Osteoblast (primary cell): ENCODE measurements around the gene IPO13. TPM values are rescaled to one million over a fixed set of nuclear protein-coding genes. Genes with fewer than 3 reads are reported as not detected.

Source experiments
- DNase-seq: peaks from one replicate; pipeline ENCODE4 v3.0.0; 2011; ENCODE audit warnings: low spot score, mixed read lengths; ENCODE audit not compliant: insufficient read length; ENCODE audit errors: missing footprints
- H2AFZ ChIP-seq: 2 replicates; pipeline ENCODE4 v1.6.0; 2011; ENCODE audit warnings: mild to moderate bottlenecking, low read length
- H3K27ac ChIP-seq: 2 replicates; pipeline ENCODE4 v1.5.1; 2011; ENCODE audit warnings: mild to moderate bottlenecking, low read depth, low read length, moderate library complexity
- H3K27me3 ChIP-seq: 2 replicates; pipeline ENCODE4 v1.6.0; 2012; ENCODE audit warnings: mild to moderate bottlenecking, control low read depth, inconsistent platforms, low read length, moderate library complexity; ENCODE audit not compliant: insufficient read depth
- H3K36me3 ChIP-seq: 2 replicates; pipeline ENCODE4 v1.5.1; 2011; ENCODE audit warnings: mild to moderate bottlenecking, low read length, control low read depth, moderate library complexity; ENCODE audit not compliant: insufficient read depth
- H3K4me1 ChIP-seq: 2 replicates; pipeline ENCODE4 v1.5.1; 2011; ENCODE audit warnings: mild to moderate bottlenecking, low read length, control low read depth, moderate library complexity; ENCODE audit not compliant: insufficient read depth
- H3K4me2 ChIP-seq: 2 replicates; pipeline ENCODE4 v1.6.0; 2011; ENCODE audit warnings: mild to moderate bottlenecking, low read length; ENCODE audit not compliant: insufficient read depth
- H3K4me3 ChIP-seq: fragments of 200-600 bp; sonication (generic); 3 replicates; pipeline ENCODE4 v1.5.1; 2012; ENCODE audit warnings: mild to moderate bottlenecking, low read length, inconsistent platforms; ENCODE audit not compliant: insufficient read depth
- H3K79me2 ChIP-seq: 2 replicates; pipeline ENCODE4 v1.6.0; 2012; ENCODE audit warnings: mild to moderate bottlenecking, low read length, control low read depth, inconsistent platforms; ENCODE audit not compliant: insufficient read depth
- H3K9me3 ChIP-seq: 2 replicates; pipeline ENCODE4 v1.5.1; 2011; ENCODE audit warnings: low read depth, low read length, control low read depth
- H4K20me1 ChIP-seq: 2 replicates; pipeline ENCODE4 v1.6.0; 2012; ENCODE audit warnings: mild to moderate bottlenecking, low read length, control low read depth; ENCODE audit not compliant: insufficient read depth
- CTCF ChIP-seq: IDR thresholded peaks from 2 replicates; pipeline ENCODE4 v1.5.1; 2011; ENCODE audit warnings: mild to moderate bottlenecking, low read depth, low read length, moderate library complexity; ENCODE audit errors: extremely low read depth
- total RNA-seq: library from RNA; depleted of rRNA; stranded (reverse); fragments of >200 nt; gene quantifications from 2 replicates; pipeline ENCODE4 v1.2.3, GENCODE V29; 2012

The IPO13 gene
- total RNA-seq, 1 donor: 20.6 TPM

GRCh38 chr1:43994794-43995790, 48.3 kb downstream of the IPO13 start:
- Histone ChIP-seq H3K4me2 (no peak overlapping the region), H3K9me3 (no peaks in the 10 kb centered on the region), H3K27me3 (no peaks in the 10 kb centered on the region), H3K27ac (no peak overlapping the region), H2AFZ (no peak overlapping the region), H3K36me3 (no peaks in the 10 kb centered on the region), H3K4me1 (peaks cover 11% of the 10 kb centered on the region), H3K4me3 (no peak overlapping the region), H4K20me1 (no peaks in the 10 kb centered on the region), H3K79me2 (no peaks in the 10 kb centered on the region)
- peak; percentile 46 for TF ChIP-seq CTCF
- no peak for DNase-seq

- Histone ChIP-seq H3K36me3 (no peaks in the 10 kb centered on the region), H3K27ac (no peak overlapping the region), H3K4me3 (no peak overlapping the region), H3K9me3 (no peaks in the 10 kb centered on the region), H3K4me1 (peaks cover 5% of the 10 kb centered on the region), H2AFZ (no peak overlapping the region), H3K4me2 (no peak overlapping the region), H3K27me3 (no peaks in the 10 kb centered on the region), H3K79me2 (no peaks in the 10 kb centered on the region), H4K20me1 (no peaks in the 10 kb centered on the region)
- peak; percentile 79 for DNase-seq
- TF ChIP-seq CTCF: no peak
Observed at GRCh38 chr1:43995984-43996732, 49.4 kb downstream of the IPO13 start.

- Histone ChIP-seq H2AFZ (no peak overlapping the region), H3K4me2 (no peak overlapping the region), H3K27me3 (no peaks in the 10 kb centered on the region), H3K27ac (no peak overlapping the region), H3K4me1 (peaks cover 5% of the 10 kb centered on the region), H3K79me2 (no peaks in the 10 kb centered on the region), H3K9me3 (no peaks in the 10 kb centered on the region), H3K4me3 (no peak overlapping the region), H3K36me3 (no peaks in the 10 kb centered on the region), H4K20me1 (no peaks in the 10 kb centered on the region)
- no peak for DNase-seq
- no peak for TF ChIP-seq CTCF
Observed at GRCh38 chr1:43996733-43997115, 50.0 kb downstream of the IPO13 start.
